ENCODE measurements around the gene BTN1A1. TPM values are rescaled to one million over a fixed set of nuclear protein-coding genes. Genes with fewer than 3 reads are reported as not detected.

Gene BTN1A1
- total and polyA plus RNA-seq, 4 donors: 0.06 to 0.26 (median 0.06) TPM; not detected in 1

DNA sequence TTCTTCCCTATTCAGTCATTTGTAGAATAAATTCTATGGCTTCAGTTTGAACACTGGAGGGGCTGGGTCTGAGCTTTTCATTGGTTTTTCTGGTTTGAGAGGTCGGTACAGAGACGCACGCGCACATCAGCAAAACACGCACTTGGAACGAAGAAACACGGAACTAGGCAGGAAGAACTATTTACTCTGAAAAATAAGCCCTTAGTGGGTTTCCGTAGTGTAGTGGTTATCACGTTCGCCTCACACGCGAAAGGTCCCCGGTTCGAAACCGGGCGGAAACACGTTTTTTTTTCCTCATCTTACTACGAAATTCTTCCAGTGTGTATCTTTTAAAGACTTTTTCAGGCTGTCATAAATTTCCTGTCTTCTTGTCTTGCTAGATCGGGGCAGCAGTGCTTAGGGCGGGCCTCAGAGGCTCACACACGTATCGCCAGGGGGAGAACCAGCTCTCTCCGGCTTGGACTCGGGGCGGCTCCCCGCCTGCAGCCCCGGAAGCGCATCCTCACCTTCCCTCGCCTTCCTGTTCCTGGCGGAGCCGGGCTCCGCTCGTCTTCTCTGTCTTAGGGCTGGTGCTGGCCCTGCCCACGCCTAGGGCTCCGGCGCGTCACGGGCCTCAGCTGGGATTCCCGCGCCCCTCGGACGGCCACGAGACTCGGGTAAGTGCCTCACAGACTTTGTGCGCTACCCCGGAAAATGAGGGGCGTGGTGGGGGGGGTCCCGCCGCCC is 37.9 kb downstream of the BTN1A1 start, which contains the start of gene HMGN4:
HMGN4 (plus strand) TSS at position 521 of the 726 bp plus-strand sequence. CDS start 6,841 bp downstream, outside the sequence.
- TF ChIP-seq, protein P1, sequence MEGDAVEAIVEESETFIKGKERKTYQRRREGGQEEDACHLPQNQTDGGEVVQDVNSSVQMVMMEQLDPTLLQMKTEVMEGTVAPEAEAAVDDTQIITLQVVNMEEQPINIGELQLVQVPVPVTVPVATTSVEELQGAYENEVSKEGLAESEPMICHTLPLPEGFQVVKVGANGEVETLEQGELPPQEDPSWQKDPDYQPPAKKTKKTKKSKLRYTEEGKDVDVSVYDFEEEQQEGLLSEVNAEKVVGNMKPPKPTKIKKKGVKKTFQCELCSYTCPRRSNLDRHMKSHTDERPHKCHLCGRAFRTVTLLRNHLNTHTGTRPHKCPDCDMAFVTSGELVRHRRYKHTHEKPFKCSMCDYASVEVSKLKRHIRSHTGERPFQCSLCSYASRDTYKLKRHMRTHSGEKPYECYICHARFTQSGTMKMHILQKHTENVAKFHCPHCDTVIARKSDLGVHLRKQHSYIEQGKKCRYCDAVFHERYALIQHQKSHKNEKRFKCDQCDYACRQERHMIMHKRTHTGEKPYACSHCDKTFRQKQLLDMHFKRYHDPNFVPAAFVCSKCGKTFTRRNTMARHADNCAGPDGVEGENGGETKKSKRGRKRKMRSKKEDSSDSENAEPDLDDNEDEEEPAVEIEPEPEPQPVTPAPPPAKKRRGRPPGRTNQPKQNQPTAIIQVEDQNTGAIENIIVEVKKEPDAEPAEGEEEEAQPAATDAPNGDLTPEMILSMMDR (IDR thresholded peaks at IDR 0.05; ENCODE audit: control extremely low read depth, extremely low read depth): no peak
- Histone ChIP-seq H3K9me3 (ENCODE audit: control insufficient read depth in 4 of 4, insufficient read depth in 3 of 4, low read length in 3 of 4) (no peaks in the 10 kb centered on the region), H3K9ac (ENCODE audit: insufficient read depth in 1 of 2, low read length in 2 of 2) (peak within 1 kb of the TSS; percentile 78 to 94), H3K27me3 (ENCODE audit: control insufficient read depth in 3 of 3, insufficient read depth in 3 of 3, low read length in 2 of 3) (no peaks in the 10 kb centered on the region), H3K4me1 (ENCODE audit: control insufficient read depth in 5 of 5, insufficient read depth in 5 of 5, low read length in 5 of 5) (peaks cover 5 to 48% (median 11%) of the 10 kb centered on the region in 5 donors), H3K27ac (ENCODE audit: low read depth in 1 of 2, low read length in 1 of 2) (peak within 1 kb of the TSS; percentile 93 to 97), H3K4me3 (peak within 1 kb of the TSS; percentile 64), H3K36me3 (ENCODE audit: control insufficient read depth in 4 of 4, insufficient read depth in 4 of 4, low read length in 4 of 4) (peaks cover 0 to 6% (median 5%) of the 10 kb centered on the region in 4 donors)
- DNase-seq (peak; percentile 89 to 98 (median 98)), ATAC-seq (ENCODE audit: insufficient read depth, low FRiP score) (peak; percentile 89)
- WGBS, 2 donors: 0% methylated on average over 49 of the region's 49 CpGs

DNA sequence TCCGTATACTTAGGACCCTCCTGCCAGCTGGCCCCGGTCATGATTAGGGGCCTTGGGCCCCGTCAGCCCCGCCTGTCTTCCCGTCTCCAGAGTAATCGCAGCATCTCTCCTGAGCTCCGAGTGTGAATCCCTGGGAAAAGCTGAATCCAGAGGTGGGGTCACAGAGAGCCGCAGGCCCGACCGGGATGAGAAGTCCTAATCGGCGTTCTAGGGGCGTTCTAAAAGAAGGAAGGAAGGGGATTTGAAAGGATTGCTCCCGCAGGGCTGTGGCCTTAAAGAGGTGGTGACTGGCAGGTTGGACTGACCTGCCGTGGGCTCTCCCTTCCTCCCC is 38.4 kb downstream of the BTN1A1 start:
- peak overlapping the region; percentile 84 to 97 for H3K27ac ChIP-seq (ENCODE audit: low read depth in 1 of 2, low read length in 1 of 2)
- H3K9me3 ChIP-seq (ENCODE audit: control insufficient read depth in 4 of 4, insufficient read depth in 3 of 4, low read length in 3 of 4): no peaks in the 10 kb centered on the region
- peaks cover 5 to 48% (median 11%) of the 10 kb centered on the region in 5 donors for H3K4me1 ChIP-seq (ENCODE audit: control insufficient read depth in 5 of 5, insufficient read depth in 5 of 5, low read length in 5 of 5)
- ATAC-seq (ENCODE audit: insufficient read depth, low FRiP score) (no peak), DNase-seq (no peak)
- WGBS, 2 donors: 0% methylated on average over 15 of the region's 15 CpGs
- H3K4me3 ChIP-seq: peak overlapping the region; percentile 64
- H3K36me3 ChIP-seq (ENCODE audit: control insufficient read depth in 4 of 4, insufficient read depth in 4 of 4, low read length in 4 of 4): peaks cover 0 to 6% (median 5%) of the 10 kb centered on the region in 4 donors
- no peaks in the 10 kb centered on the region for H3K27me3 ChIP-seq (ENCODE audit: control insufficient read depth in 3 of 3, insufficient read depth in 3 of 3, low read length in 2 of 3)
- H3K9ac ChIP-seq (ENCODE audit: insufficient read depth in 1 of 2, low read length in 2 of 2): peak overlapping the region; percentile 74 to 94
- TF ChIP-seq, protein P1 (IDR thresholded peaks at IDR 0.05; ENCODE audit: control extremely low read depth, extremely low read depth): no peak

DNA sequence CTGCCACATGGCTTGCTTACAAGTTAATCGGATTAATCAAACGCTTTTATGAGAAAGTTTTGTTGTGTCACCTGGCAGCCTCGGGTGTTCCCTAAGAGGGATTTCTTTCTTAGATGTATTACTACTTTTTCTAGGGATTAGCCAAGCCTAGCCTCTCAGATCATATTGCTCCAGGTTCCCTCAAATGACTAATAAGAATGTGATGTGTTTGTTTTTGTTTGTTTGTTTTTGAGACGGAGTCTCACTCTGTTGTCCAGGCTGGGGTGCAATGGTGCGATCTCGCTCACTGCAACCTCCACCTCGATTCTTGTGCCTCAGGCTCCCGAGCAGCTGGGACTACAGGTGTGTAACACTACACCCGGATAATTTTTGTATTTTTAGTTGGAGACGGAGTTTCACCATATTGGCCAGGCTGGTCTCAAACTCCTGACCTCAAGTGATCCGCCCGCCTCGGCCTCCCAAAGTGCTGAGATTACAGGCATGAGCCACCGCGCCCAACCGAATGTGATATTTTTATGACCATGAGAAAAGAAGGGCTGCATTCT is 39.0 kb downstream of the BTN1A1 start:
- Histone ChIP-seq H3K9ac (ENCODE audit: insufficient read depth in 1 of 2, low read length in 2 of 2) (peak overlapping the region; percentile 74 to 94), H3K36me3 (ENCODE audit: control insufficient read depth in 4 of 4, insufficient read depth in 4 of 4, low read length in 4 of 4) (peaks cover 0 to 10% (median 5%) of the 10 kb centered on the region in 4 donors), H3K27ac (ENCODE audit: low read depth in 1 of 2, low read length in 1 of 2) (peak overlapping the region in 1 of 2 donors; percentile 97), H3K9me3 (ENCODE audit: control insufficient read depth in 4 of 4, insufficient read depth in 3 of 4, low read length in 3 of 4) (no peaks in the 10 kb centered on the region), H3K27me3 (ENCODE audit: control insufficient read depth in 3 of 3, insufficient read depth in 3 of 3, low read length in 2 of 3) (no peaks in the 10 kb centered on the region), H3K4me1 (ENCODE audit: control insufficient read depth in 5 of 5, insufficient read depth in 5 of 5, low read length in 5 of 5) (peaks cover 5 to 48% (median 11%) of the 10 kb centered on the region in 5 donors), H3K4me3 (peak overlapping the region; percentile 64)
- TF ChIP-seq, protein P1 (IDR thresholded peaks at IDR 0.05; ENCODE audit: control extremely low read depth, extremely low read depth): no peak
- WGBS, 2 donors: 75 to 84% methylated on average over 16 of the region's 16 CpGs
- DNase-seq (no peak), ATAC-seq (ENCODE audit: insufficient read depth, low FRiP score) (no peak)

Data from lung (tissue), 12 donors.